Activated CD4-positive, CD25-positive, alpha-beta regulatory T cell treated with anti-CD3 and anti-CD28 coated beads, Interleukin-2, amount 50 U/mL, for 72 hours (primary cell): ENCODE results near the gene SLC22A4.

Experiments
- DNase-seq: peaks from one replicate; pipeline ENCODE4 v3.0.0; 2021

Gene SLC22A4

GRCh38 chr5:132353486-132353995 lies 59.3 kb downstream of the SLC22A4 start:
- no peak for DNase-seq

GRCh38 chr5:132354381-132355139 lies 60.4 kb downstream of the SLC22A4 start:
- DNase-seq = no peak

- DNase-seq = no peak
Observed at GRCh38 chr5:132355140-132355765, 61.1 kb downstream of the SLC22A4 start.

- DNase-seq = no peak
Observed at GRCh38 chr5:132358775-132359174, 64.6 kb downstream of the SLC22A4 start.

GRCh38 chr5:132362086-132362485 lies 67.9 kb downstream of the SLC22A4 start:
- DNase-seq = no peak

DNA sequence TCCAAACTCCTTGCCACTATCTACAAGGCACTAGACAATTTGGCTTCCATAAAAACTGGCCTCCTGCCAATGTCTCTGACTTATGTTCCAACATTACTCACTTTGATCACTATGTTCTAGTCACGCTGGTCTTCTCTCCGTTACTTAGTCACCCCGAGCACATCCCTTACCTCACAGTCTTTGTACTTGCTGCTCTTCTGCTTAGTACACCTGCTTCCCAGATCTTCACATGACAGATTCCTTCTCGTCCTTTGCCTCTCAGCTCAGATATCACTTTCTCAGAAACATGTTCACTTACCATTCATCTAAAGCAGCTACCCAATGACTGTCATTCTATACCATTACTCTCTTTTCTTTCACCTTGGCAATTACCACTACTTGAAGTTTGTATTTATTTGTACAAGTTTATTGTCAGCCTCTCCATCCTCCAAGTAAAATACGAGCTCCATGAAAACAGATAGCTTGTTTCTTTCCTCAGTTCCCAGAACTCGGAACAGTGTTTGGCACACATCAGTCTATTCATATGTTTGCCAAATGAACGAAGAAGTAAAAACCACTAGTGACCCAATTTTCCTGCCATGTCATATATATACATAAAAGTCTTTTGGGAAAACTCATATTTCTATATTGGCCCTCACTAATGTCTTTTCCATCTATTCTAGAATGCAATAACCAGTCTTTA lies 69.4 kb downstream of the SLC22A4 start:
- no peak for DNase-seq

DNA sequence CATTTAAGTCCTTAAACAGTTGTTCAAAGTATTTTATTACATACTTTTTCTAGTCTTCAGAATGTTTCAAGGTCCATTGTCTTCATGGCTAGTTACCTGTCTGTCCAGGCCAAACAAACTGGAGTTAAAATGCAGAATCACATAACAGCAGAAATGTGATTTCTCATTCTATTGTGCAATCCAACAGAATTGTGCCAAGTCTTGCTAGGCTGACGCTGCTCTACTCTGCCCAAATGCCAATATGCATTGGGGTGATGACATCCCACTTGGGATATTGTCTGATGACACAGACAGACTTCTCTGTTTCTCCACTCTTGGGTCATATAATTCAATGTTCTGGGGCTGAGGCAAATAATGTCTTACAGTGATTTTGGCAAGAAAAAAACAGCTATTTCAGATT lies 70.1 kb downstream of the SLC22A4 start:
- DNase-seq = no peak

DNA sequence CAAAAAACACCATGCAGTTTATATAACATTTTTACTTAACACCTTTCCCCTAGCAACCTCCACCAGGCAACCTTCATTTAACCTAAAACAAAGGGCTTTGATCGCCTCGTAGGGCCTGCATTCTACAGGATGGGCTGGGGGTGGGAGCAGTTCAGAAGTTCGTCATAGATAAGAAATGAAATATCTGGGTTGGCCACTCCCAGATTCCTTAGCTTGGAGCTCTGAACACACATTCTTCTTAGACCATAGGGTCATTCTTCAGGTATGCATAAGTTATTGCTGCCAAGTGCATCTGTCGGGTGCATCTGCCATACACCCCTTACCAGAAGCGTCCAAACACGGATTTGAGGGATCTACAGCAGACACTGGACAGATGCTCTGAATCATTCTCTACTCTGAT lies 71.0 kb downstream of the SLC22A4 start:
- DNase-seq = no peak

- DNase-seq = no peak
Observed at GRCh38 chr5:132368186-132368585, 74.0 kb downstream of the SLC22A4 start.

DNA sequence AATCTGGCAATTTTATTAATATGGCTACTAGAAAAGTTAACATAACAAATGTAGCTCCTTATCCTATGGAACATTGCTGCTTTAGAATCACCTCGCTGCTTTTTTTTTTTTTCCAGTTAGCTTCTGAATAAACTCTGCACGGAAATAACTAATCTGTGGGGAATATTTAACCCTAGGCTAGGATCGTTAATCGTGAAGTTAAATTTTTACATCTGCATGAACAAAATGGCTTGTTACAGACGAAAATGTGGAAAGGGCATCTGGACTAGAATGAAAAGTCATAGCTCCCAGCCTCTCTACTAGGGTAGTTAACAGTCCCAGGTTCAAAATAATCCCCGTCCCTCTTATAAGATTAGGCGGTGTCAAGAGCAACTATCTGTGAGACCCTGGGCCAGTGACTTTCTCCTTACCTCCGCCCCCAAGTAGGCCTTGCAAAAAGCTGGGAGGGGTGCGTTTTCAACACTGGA lies 74.8 kb downstream of the SLC22A4 start:
- no peak for DNase-seq

DNA sequence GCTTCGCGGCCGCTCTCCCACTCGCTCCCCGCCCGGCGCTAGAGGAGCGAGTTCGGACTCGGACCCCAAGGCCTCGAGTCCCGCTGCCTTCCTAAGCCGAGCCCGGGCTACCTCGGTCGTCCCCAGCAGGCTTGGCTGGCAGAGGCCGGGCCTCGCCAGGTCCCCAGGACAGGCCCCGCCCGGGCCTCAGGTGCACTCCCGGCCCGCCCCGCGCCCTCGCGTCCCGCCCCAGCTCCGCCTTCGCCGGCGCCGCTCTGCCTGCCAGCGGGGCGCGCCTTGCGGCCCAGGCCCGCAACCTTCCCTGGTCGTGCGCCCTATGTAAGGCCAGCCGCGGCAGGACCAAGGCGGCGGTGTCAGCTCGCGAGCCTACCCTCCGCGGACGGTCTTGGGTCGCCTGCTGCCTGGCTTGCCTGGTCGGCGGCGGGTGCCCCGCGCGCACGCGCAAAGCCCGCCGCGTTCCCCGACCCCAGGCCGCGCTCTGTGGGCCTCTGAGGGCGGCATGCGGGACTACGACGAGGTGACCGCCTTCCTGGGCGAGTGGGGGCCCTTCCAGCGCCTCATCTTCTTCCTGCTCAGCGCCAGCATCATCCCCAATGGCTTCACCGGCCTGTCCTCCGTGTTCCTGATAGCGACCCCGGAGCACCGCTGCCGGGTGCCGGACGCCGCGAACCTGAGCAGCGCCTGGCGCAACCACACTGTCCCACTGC lies 75.4 kb downstream of the SLC22A4 start, which contains the start of gene SLC22A5:
Gene SLC22A5, plus strand, starts transcription at position 237 of the 707 bp plus-strand sequence. Its CDS starts 263 bp downstream, at position 500.
- peak; percentile 82 for DNase-seq

DNA sequence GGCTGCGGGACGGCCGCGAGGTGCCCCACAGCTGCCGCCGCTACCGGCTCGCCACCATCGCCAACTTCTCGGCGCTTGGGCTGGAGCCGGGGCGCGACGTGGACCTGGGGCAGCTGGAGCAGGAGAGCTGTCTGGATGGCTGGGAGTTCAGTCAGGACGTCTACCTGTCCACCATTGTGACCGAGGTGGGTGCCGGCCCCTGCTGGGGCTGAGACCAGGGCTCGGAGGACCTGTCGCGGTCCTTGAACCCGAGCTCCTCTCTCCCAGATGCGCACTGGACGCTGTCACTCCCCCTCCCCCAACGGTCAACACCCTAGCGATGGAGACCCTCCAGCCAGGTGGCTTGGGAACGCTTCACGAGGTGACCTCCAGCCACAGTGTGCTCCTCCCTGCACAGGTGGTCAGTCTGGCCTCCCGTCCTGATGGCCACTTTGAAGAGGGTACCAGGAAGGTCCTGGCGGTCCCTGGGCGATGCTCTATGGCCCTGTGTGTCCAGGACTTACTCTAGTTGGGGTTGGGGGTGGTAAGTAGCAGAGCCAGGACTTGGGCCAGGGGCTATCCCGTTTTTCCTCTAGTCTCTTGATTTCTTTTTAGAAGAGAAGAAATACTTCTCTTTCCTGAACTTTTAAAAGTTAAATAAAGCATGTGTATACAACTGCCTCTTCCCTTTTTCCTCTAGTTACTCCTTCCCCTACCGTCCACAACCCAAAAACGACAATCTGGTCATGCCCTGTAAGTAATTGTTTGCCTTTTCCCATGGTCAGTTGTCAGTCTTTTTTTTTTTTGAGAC lies 76.2 kb downstream of the SLC22A4 start:
- DNase-seq = no peak

DNA sequence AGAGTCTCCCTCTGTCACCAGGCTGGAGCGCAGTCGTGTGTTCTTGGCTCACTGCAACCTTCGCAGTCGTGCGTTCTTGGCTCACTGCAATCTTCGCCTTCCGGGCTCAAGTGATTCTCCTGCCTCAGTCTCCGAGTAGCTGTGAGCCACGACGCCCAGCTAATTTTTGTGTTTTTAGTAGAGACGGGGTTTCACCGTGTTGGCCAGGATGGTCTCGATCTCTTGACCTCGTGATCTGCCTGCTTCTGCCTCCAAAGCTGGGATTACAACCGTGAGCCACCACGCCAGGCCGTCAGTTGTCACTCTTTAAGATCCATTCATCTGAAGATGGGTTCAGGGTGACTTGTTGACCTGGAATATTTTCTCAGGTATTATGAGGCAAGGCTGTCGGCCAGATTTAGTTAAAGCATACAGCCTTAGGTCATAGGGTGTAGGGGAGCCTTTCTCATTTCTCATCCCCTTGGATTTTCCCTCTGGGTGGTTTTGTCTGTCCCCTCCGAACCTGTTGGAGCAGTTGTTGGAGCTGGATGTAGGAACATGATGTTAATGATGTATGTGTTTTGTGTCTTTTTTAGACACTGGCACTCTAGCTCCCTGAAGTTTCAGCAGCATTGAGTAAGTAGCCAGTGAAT lies 76.9 kb downstream of the SLC22A4 start:
- no peak for DNase-seq

- DNase-seq = no peak
Observed at GRCh38 chr5:132371603-132371994, 77.4 kb downstream of the SLC22A4 start.

DNA sequence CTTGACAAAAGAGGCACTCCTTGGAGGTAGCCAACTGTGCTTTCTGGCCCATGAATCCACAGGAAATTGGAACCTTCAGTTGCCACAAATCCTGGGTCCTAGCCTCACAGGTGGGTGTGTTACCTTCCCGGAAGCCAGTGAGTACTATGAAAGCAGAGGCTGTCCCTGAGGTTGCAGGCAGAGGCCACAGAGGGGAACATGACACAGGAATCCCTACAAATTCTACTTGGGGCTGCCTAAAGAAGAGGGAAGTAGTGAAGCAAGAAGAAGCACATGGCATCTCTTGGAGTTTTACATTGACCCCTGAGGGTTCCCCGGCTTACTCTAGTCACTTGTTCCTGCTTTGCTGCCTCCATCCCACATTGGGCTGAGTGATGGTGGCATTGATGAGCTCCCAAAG lies 77.9 kb downstream of the SLC22A4 start:
- no peak for DNase-seq

DNA sequence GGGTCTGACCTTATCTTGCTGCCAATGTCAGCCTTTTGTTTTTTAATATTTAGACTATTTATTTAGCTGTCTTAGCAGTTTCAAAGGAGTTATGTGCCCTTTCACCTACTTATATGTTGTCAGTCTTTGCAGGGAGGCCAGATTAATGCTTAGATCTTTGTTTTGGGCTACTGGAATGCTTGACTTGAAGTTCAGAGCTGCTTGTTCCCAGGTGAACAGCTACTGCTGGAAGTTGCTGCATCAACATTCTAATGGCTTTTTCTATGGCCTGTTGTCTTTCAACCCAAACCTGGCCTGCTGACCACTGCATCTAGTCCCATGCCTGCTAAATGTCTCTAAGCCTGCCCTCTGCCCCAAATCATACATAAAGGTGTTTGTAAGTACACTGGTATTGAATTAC lies 78.3 kb downstream of the SLC22A4 start:
- no peak for DNase-seq

DNA sequence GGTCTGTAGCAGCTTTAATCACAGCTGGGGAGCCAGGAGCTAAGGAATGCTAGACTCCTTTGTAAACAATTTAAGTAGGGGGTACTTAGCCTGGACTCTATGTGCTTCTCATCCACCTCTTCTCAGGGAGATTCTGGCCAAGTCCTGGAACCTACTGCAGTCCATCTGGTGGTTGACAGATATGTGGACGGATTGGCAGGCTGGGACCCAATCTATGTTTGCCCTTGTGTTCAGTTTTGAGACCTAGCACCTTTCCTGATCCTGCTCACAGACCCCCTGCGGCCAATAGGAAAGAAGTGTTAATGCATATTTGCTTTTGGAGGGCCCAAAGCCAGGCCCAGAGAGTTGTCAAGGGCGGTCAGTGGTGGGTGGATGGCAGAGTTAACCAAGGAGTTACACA lies 81.8 kb downstream of the SLC22A4 start:
- no peak for DNase-seq

- DNase-seq = no peak
Observed at GRCh38 chr5:132376694-132377641, 82.8 kb downstream of the SLC22A4 start.

DNA sequence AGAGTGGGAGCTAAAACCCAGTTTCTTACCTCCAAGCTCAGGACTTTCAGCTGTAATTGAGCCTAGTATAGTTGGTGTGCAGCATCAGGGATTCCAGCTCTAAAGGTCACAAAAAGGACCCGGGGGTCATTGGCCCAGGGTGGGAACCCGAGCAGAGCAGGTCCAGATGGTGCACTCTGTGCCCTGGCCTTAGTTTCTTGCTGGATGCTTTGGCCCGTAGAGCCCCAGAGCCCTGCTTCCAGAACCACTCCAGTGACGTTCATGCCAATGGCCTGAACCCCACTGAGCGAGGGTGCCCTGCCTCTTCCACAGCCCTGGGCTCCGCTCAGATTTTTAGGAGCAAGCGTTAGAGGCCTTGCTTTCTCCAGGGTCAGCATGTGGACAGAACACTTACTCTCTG lies 83.5 kb downstream of the SLC22A4 start:
- no peak for DNase-seq

GRCh38 chr5:132378580-132378979 lies 84.4 kb downstream of the SLC22A4 start:
- no peak for DNase-seq
